HL-60 (cell line): Measurements from ENCODE around the gene SNX2.

Experiments used
- POLR2AphosphoS5 ChIP-seq: IDR thresholded peaks from 2 replicates; pipeline ENCODE4 v1.6.1; 2012; ENCODE audit warnings: low read depth
- TF ChIP-seq, protein P1 (sequence below): IDR thresholded peaks from one replicate; pipeline ENCODE4 v1.5.1; 2011; ENCODE audit warnings: low read length, control low read depth, inconsistent platforms; ENCODE audit not compliant: insufficient read depth

DNA sequence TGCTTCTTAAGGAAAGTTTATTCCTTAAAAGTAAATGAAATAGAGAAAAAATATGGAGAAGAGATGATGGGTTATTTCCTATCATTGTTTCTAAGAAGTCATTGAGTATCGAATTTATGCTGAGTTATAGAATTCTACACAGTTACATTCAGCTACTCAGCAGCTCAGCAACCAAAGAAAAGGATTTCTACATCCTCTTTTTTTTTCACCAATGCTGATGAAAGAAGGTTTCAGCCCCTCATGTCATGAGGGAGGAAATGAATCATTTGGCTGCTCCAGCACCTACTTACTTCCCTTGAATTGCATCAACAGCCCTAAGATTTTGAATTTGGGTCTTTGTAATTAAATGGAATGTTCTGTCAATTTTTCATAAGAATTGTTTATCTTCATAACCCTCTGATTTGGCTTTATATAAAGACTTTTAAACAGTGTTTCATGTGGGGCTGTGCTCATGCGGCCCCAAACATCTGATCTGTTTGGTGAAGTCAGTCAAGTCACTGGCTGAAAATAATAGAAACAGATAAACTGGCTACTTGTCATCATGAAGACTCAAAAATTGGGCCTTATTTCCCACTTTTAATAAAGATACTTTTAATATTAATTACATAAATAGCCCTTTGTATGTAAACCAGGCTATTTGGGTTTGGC, 18.5 kb upstream of the SNX2 start:
- TF ChIP-seq, protein P1, sequence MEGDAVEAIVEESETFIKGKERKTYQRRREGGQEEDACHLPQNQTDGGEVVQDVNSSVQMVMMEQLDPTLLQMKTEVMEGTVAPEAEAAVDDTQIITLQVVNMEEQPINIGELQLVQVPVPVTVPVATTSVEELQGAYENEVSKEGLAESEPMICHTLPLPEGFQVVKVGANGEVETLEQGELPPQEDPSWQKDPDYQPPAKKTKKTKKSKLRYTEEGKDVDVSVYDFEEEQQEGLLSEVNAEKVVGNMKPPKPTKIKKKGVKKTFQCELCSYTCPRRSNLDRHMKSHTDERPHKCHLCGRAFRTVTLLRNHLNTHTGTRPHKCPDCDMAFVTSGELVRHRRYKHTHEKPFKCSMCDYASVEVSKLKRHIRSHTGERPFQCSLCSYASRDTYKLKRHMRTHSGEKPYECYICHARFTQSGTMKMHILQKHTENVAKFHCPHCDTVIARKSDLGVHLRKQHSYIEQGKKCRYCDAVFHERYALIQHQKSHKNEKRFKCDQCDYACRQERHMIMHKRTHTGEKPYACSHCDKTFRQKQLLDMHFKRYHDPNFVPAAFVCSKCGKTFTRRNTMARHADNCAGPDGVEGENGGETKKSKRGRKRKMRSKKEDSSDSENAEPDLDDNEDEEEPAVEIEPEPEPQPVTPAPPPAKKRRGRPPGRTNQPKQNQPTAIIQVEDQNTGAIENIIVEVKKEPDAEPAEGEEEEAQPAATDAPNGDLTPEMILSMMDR: no peak
- no peak for TF ChIP-seq POLR2AphosphoS5
